Globus pallidus (tissue), 1 donor: ENCODE results near the gene MB.
A peak's percentile ranks its signal among the peaks of the same experiment; 100 is the strongest.

ENCODE experiments used
- DNase-seq: peaks from one replicate; pipeline ENCODE4 v3.0.0-alpha.2; 2015; ENCODE audit warnings: low spot score

The MB gene

GRCh38 chr22:35572556-35572955 lies 44.6 kb downstream of the MB start:
- peak; percentile 15 for DNase-seq

GRCh38 chr22:35570686-35571194 lies 46.4 kb downstream of the MB start:
- no peak for DNase-seq

- DNase-seq, result no peak
These were observed 47.2 kb downstream of the MB start for GRCh38 chr22:35569916-35570315.

- no peak for DNase-seq
These were observed 48.1 kb downstream of the MB start for GRCh38 chr22:35568751-35569739.

GRCh38 chr22:35567351-35568141 lies 49.6 kb downstream of the MB start:
- no peak for DNase-seq

- DNase-seq, result no peak
These were observed 51.9 kb downstream of the MB start for GRCh38 chr22:35564975-35565867.

GRCh38 chr22:35563211-35563610 lies 53.9 kb downstream of the MB start:
- no peak for DNase-seq

GRCh38 chr22:35561796-35562526 lies 55.2 kb downstream of the MB start:
- DNase-seq, result no peak

GRCh38 chr22:35560824-35561223 lies 56.3 kb downstream of the MB start:
- no peak for DNase-seq

- DNase-seq, result no peak
These were observed 56.8 kb downstream of the MB start for GRCh38 chr22:35560366-35560765.

- DNase-seq, result no peak
These were observed 57.6 kb downstream of the MB start for GRCh38 chr22:35559354-35560005.

GRCh38 chr22:35558719-35559118 lies 58.4 kb downstream of the MB start:
- no peak for DNase-seq

GRCh38 chr22:35558031-35558430 lies 59.1 kb downstream of the MB start:
- DNase-seq, result no peak
